Testis (tissue), 2 donors: ENCODE data around the gene C13orf46.

Experiments
- CTCF ChIP-seq, 3 experiments: fragments of 450-650 bp in 2 of 3; fragments of 200-600 bp in 1 of 3; sonication (generic) in 1 of 3; IDR thresholded peaks; one replicate each; pipeline ENCODE4 v1.5.1; 2016 to 2019; ENCODE audit warnings: antibody characterized with exemption in 3 of 3, mild to moderate bottlenecking in 2 of 3, moderate library complexity in 1 of 3
- POLR2A ChIP-seq: fragments of 450-650 bp; IDR thresholded peaks from one replicate; pipeline ENCODE4 v1.6.1; 2017; ENCODE audit warnings: antibody characterized with exemption, mild to moderate bottlenecking, moderate library complexity

DNA sequence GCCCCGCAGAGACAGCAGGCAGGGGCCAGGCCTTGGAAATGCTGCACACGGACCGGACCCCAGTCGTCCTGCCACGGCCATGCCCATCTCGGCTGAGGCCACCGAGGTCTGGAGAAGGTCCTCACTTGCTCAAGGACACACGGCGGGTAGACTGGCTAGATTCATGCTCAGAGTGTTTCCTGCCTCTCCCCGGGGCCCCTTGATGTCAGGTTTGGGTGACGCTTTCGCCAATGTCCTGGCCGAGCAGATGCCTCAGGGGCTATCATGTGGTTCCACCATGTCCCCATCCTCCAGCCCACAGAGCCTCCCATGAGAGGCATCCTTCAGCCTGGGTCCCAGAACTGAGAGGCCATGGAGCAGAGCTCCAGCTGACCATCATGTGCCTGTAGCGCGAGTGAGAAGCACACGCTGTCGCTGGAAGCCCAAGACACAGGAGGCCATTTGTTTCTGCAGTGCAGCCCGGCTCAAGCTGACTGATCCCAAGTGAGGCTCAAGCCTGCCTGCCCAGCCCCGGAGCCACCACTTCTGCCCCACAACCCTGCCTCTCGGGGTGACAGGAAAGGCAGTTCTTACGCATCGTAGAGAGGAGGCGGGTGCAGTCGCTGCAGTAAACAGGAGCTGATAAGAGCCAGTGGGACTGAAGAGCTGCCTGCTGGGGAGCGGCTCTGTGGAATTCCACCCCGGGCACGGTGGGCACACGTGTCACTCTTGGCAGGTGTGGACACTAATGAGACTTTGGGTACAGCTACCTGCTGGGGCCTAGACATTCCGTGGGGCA is 56.1 kb downstream of the C13orf46 start:
- TF ChIP-seq CTCF (IDR thresholded peaks at IDR 0.05) (no peak), POLR2A (no peak)
